Caco-2 (cell line): ENCODE data around the gene SSBP2. TPM values are rescaled to one million over a fixed set of nuclear protein-coding genes. Genes with fewer than 3 reads are reported as not detected.

ENCODE experiments used
- BruUV-seq: library from RNA; stranded (reverse); fragments of 400-500 nt; replicated peaks from 2 replicates; lab custom pipeline; 2021; lab: Mats Ljungman, UMichigan
- CTCF ChIA-PET: fragments of 300-600 bp; sonication (Branson Sonifier 250); formaldehyde crosslinking; loops from one replicate; lab custom pipeline; 2022; ENCODE audit warnings: antibody characterized with exemption; lab: Charles Lee
- POLR2A ChIA-PET: fragments of 300-600 bp; sonication (Branson Sonifier 250); formaldehyde crosslinking; loops from one replicate; lab custom pipeline; 2022; ENCODE audit warnings: antibody characterized with exemption; lab: Charles Lee
- DNase-seq, 2 experiments: peaks; one replicate each; pipeline versions ENCODE4 v3.0.0 to v3.0.0-alpha.2; 2020 to 2022
- H3K27me3 ChIP-seq: replicated peaks from 2 replicates; pipeline ENCODE4 v1.6.0; 2011; ENCODE audit warnings: low read length; ENCODE audit not compliant: control insufficient read depth, insufficient read depth
- H3K36me3 ChIP-seq: 2 replicates; pipeline ENCODE4 v1.5.1; 2011; ENCODE audit warnings: low read length; ENCODE audit not compliant: control insufficient read depth, insufficient read depth
- H3K4me1 ChIP-seq: fragments of 250-450 bp; sonication (Bioruptor Pico); 2 replicates; pipeline ENCODE4 v1.5.1; 2020; ENCODE audit warnings: mild to moderate bottlenecking
- H3K4me3 ChIP-seq: 2 replicates; pipeline ENCODE4 v1.5.1; 2011; ENCODE audit warnings: low read depth, mild to moderate bottlenecking, control low read depth, low read length
- H3K9me3 ChIP-seq: fragments of 250-450 bp; sonication (Bioruptor Pico); 2 replicates; pipeline ENCODE4 v1.5.1; 2020; ENCODE audit warnings: mild to moderate bottlenecking, moderate library complexity
- H3K27ac Mint-ChIP-seq: one replicate; pipeline ENCODE4 v1.8.0; 2022; ENCODE audit warnings: mixed read lengths; ENCODE audit not compliant: unreplicated experiment
- H3K27me3 Mint-ChIP-seq: one replicate; pipeline ENCODE4 v1.8.0; 2022; ENCODE audit warnings: mixed read lengths; ENCODE audit not compliant: insufficient read depth, unreplicated experiment
- H3K36me3 Mint-ChIP-seq: one replicate; pipeline ENCODE4 v1.8.0; 2022; ENCODE audit warnings: mild to moderate bottlenecking, mixed read lengths; ENCODE audit not compliant: insufficient read depth, unreplicated experiment
- H3K4me1 Mint-ChIP-seq: one replicate; pipeline ENCODE4 v1.8.0; 2022; ENCODE audit warnings: low read depth, mixed read lengths; ENCODE audit not compliant: unreplicated experiment
- H3K4me3 Mint-ChIP-seq: one replicate; pipeline ENCODE4 v1.8.0; 2022; ENCODE audit warnings: mild to moderate bottlenecking, moderate library complexity, mixed read lengths; ENCODE audit not compliant: unreplicated experiment
- H3K9me3 Mint-ChIP-seq: one replicate; pipeline ENCODE4 v1.8.0; 2022; ENCODE audit warnings: mixed read lengths; ENCODE audit not compliant: unreplicated experiment
- intact Hi-C: fragments of 100-400 bp; cut with micrococcal nuclease; formaldehyde crosslinking; loops from one replicate; pipeline ENCODE4 v1.10.0; 2022; ENCODE audit not compliant: unreplicated experiment
- total RNA-seq: library from RNA; stranded (reverse); gene quantifications from 2 replicates; pipeline ENCODE4 v1.2.3, GENCODE V29; 2022
- TF ChIP-seq, protein P1 (sequence below), 2 experiments: fragments of 200-600 bp in 1 of 2; IDR thresholded peaks; 1 replicate in 1 of 2; 2 replicates in 1 of 2; pipeline versions ENCODE4 v1.5.1 to v1.8.0; 2011 to 2022; ENCODE audit warnings: antibody characterized with exemption in 1 of 2, control low read depth in 1 of 2, inconsistent platforms in 1 of 2, low read depth in 1 of 2, low read length in 1 of 2, mild to moderate bottlenecking in 1 of 2, moderate library complexity in 1 of 2; ENCODE audit not compliant: insufficient read depth in 1 of 2, severe bottlenecking in 1 of 2, unreplicated experiment in 1 of 2

The SSBP2 gene
- total RNA-seq, 1 experiment from 2014 or later: 2.5 TPM

DNA sequence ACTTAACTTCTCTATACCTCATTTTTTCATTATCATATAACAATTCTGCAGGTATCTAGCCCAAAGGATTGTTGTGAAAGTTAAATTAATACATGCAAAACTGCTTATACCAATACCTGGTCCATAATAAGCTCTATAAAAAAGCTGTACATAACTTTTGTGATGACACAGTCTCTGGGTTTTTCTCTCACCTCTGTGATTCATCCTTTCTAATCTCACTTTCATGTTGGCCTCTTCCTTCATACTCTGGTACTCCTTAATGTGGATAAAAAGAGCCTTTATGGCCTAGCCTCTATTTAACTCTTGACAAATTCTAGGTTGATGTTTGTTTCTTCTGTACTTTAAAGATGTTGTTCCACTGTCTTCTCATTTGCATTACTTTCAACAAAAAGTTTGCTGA, 194.1 kb downstream of the SSBP2 start:
- DNase-seq: no peak
- BruUV-seq: no TSS peak
- no peaks in the 10 kb centered on the region for H3K4me1 ChIP-seq
- ChIA-PET POLR2A (no interaction called here), CTCF (no interaction called here)
- Mint-ChIP-seq H3K9me3 (no peaks in the 10 kb centered on the region), H3K27ac (no peak overlapping the region), H3K4me1 (no peaks in the 10 kb centered on the region), H3K4me3 (no peak overlapping the region), H3K36me3 (no peaks in the 10 kb centered on the region), H3K27me3 (peaks cover 6% of the 10 kb centered on the region)
- no peak overlapping the region for H3K4me3 ChIP-seq
- H3K27me3 ChIP-seq: no peaks in the 10 kb centered on the region
- H3K9me3 ChIP-seq: no peaks in the 10 kb centered on the region
- no peaks in the 10 kb centered on the region for H3K36me3 ChIP-seq
- TF ChIP-seq, protein P1, sequence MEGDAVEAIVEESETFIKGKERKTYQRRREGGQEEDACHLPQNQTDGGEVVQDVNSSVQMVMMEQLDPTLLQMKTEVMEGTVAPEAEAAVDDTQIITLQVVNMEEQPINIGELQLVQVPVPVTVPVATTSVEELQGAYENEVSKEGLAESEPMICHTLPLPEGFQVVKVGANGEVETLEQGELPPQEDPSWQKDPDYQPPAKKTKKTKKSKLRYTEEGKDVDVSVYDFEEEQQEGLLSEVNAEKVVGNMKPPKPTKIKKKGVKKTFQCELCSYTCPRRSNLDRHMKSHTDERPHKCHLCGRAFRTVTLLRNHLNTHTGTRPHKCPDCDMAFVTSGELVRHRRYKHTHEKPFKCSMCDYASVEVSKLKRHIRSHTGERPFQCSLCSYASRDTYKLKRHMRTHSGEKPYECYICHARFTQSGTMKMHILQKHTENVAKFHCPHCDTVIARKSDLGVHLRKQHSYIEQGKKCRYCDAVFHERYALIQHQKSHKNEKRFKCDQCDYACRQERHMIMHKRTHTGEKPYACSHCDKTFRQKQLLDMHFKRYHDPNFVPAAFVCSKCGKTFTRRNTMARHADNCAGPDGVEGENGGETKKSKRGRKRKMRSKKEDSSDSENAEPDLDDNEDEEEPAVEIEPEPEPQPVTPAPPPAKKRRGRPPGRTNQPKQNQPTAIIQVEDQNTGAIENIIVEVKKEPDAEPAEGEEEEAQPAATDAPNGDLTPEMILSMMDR (IDR thresholded peaks at IDR 0.05; ENCODE audit: insufficient read depth in 1 of 2, low read depth in 1 of 2, low read length in 1 of 2, severe bottlenecking in 1 of 2, unreplicated experiment in 1 of 2): no peak
- intact Hi-C loops: no loop called here

DNA sequence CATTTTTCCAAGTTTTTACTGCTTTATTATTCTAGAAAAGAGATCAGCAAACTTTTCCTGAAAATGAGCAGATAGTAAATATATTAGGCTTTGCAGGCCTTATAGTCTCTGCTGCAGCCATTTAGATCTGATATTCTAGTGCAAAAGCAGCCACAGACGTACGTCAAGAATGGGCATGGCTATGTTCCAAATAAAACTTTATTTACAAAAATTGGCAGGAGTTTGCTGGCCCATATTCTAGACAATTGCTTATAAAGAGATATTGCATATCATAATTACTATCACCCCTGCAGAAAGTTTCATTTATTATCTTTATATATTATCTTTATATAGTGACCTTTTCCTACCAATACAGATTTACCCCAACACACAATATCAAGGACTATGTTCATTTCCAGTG, 195.0 kb downstream of the SSBP2 start:
- Mint-ChIP-seq H3K27me3 (peaks cover 6% of the 10 kb centered on the region), H3K9me3 (no peaks in the 10 kb centered on the region), H3K4me1 (no peaks in the 10 kb centered on the region), H3K27ac (no peak overlapping the region), H3K4me3 (no peak overlapping the region), H3K36me3 (no peaks in the 10 kb centered on the region)
- Histone ChIP-seq H3K4me1 (no peaks in the 10 kb centered on the region), H3K36me3 (no peaks in the 10 kb centered on the region), H3K9me3 (no peaks in the 10 kb centered on the region), H3K27me3 (no peaks in the 10 kb centered on the region), H3K4me3 (no peak overlapping the region)
- DNase-seq: no peak
- TF ChIP-seq, protein P1 (IDR thresholded peaks at IDR 0.05; ENCODE audit: insufficient read depth in 1 of 2, low read depth in 1 of 2, low read length in 1 of 2, severe bottlenecking in 1 of 2, unreplicated experiment in 1 of 2): no peak
- intact Hi-C loops: no loop called here
- BruUV-seq: no TSS peak
- ChIA-PET CTCF (no interaction called here), POLR2A (no interaction called here)

DNA sequence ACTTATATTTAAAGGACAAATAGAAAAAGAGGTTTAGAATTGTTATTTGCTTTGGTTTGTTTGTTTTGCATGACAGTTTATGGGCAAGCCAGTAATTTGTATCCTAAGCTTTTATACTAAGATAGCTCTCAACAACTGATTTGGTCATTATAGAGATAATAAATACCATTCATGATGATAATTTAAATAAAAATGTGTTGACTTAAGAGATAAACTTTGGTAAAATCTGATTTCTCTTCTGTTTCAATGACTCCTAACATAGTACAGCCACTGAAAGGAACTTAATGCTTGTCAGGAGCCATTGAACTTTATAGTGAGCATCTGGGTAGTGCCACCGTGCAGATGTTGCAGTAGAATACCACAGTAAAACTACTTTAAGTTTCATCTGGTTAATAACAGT, 196.2 kb downstream of the SSBP2 start:
- Histone ChIP-seq H3K36me3 (no peaks in the 10 kb centered on the region), H3K4me3 (no peak overlapping the region), H3K4me1 (no peaks in the 10 kb centered on the region), H3K9me3 (no peaks in the 10 kb centered on the region), H3K27me3 (no peaks in the 10 kb centered on the region)
- no peaks in the 10 kb centered on the region for H3K36me3 Mint-ChIP-seq
- peaks cover 6% of the 10 kb centered on the region for H3K27me3 Mint-ChIP-seq
- intact Hi-C loops: no loop called here
- no peak overlapping the region for H3K4me3 Mint-ChIP-seq
- no peaks in the 10 kb centered on the region for H3K9me3 Mint-ChIP-seq
- no peaks in the 10 kb centered on the region for H3K4me1 Mint-ChIP-seq
- H3K27ac Mint-ChIP-seq: no peak overlapping the region
- ChIA-PET POLR2A (no interaction called here), CTCF (no interaction called here)
- TF ChIP-seq, protein P1 (IDR thresholded peaks at IDR 0.05; ENCODE audit: insufficient read depth in 1 of 2, low read depth in 1 of 2, low read length in 1 of 2, severe bottlenecking in 1 of 2, unreplicated experiment in 1 of 2): no peak
- no TSS peak for BruUV-seq
- no peak for DNase-seq
